Fibroblast of mammary gland (primary cell): ENCODE measurements around the gene PRKN.

Experiments
- DNase-seq: peaks from one replicate; pipeline ENCODE4 v3.0.0-alpha.2; 2010; ENCODE audit warnings: low read depth
- H3K4me3 ChIP-seq: 2 replicates; pipeline ENCODE4 v1.5.1; 2011; ENCODE audit warnings: low read depth, mild to moderate bottlenecking, low read length, moderate library complexity; ENCODE audit not compliant: control insufficient read depth
- CTCF ChIP-seq: conservative IDR thresholded peaks from 2 replicates; pipeline ENCODE4 v1.5.1; 2011; ENCODE audit warnings: low read depth, low read length, inconsistent platforms; ENCODE audit not compliant: control insufficient read depth, insufficient read depth

The PRKN gene

DNA sequence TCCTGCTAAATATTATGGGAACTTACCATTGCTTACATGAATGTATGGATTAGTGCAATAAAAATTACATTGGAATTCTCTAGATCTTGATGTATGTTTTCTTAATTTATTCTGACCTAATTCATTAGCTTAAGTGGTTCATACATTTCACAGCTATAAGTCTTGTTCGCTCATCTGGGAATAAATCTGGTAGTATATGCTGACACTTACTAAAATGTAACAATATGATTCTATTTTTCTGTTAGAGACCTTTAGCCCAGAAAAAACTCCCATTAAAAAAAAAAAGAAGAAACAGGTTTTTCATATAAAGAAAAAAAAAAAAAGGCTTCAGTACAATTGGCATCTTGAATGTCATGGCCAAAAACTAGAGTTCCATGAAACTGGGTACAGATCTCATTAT, 1059.6 kb downstream of the PRKN start:
- no peak for TF ChIP-seq CTCF
- H3K4me3 ChIP-seq = no peak overlapping the region

DNA sequence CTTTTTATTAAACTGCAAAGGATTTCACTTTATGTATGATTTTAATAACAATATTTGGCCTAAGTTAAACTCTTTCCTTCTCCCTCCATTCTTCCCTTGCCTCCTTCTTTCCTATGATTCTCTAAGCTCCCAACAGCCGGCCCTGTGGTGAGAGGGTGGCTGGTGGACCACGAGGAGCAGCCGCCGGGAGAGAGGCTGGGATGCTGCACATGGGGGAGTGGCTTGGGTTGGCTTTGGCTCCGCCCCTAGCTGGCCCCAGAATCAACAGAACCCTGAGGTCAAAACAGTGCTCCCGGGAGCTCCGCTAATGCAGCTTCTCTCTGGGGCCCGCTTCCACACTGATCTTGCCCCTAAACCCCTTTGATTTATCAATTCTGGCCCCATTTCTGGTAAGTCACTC, 1063.9 kb downstream of the PRKN start:
- H3K4me3 ChIP-seq = no peak overlapping the region
- no peak for TF ChIP-seq CTCF
- no peak for DNase-seq

More for the DNA sequence above, 1059.6 kb downstream of the PRKN start:
- DNase-seq = no peak

GRCh38 chr6:161660666-161661571, 1066.6 kb downstream of the PRKN start:
- DNase-seq = peak; percentile 9
- H3K4me3 ChIP-seq = no peak overlapping the region
- peak; percentile 23 for TF ChIP-seq CTCF

DNA sequence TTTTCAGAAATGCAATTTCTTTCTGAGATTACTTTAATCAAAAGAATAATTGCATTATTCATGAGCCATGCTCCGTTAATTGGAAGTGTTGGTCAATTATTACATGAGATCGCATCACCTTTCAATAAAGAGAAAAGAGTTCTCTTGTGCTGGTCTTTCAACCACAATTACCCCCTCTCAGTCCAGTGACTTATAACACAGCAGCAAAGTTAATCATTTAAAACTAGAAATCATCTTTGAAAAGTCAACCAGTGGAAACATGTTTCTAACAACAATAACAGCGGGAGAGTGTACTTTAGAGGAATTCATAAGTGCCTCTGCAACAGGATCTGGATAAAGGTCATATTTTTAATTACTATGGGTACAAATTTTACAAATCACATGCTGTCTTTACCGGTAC, 1069.4 kb downstream of the PRKN start:
- H3K4me3 ChIP-seq = no peak overlapping the region
- no peak for DNase-seq
- no peak for TF ChIP-seq CTCF

DNA sequence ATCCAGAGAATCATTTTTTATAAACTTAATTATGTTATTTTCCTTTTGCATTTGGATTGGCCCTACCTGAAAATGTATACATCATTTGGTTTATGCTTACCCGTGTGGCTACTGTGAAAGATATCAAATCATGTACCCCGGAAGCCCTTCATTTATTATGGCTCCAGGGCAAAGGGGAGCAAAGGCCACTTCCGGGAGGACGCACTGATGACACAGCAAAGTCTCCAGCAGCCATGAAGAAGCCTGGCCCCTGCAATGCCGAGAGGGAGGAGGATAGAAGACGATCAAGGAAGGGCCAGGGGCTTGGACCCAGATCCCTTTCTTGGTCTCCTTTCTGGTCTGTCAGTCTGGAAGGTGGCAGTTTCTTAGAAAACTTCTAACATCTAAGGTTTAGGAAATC, 1073.4 kb downstream of the PRKN start:
- no peak for TF ChIP-seq CTCF
- no peak overlapping the region for H3K4me3 ChIP-seq
- DNase-seq = no peak

DNA sequence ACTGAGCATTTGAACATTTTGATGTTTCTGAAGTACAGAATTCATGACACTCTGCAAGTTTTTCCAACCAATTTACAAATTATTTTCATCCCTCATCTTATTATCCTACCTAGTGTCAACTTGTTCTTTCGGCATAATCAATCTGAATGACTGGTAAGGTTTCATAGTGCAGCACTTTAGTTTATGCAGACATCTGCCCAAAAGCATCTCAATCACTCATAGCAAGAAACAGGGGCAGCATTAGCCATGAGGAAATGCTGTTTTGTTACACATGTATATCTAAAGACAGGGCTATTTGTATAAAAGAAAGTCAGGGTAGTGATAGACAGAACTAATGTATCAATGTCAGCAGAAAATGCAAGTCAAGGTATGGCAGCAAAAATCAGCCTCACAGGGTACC, 1075.6 kb downstream of the PRKN start:
- TF ChIP-seq CTCF = no peak
- no peak for DNase-seq
- no peak overlapping the region for H3K4me3 ChIP-seq

GRCh38 chr6:161649841-161650240, 1077.7 kb downstream of the PRKN start:
- TF ChIP-seq CTCF = no peak
- no peak for DNase-seq

More at GRCh38 chr6:161649841-161650240, 1077.7 kb downstream of the PRKN start:
- H3K4me3 ChIP-seq = no peak overlapping the region
